ENCODE measurements around the gene ZFAND2B. TPM values are rescaled to one million over a fixed set of nuclear protein-coding genes. Genes with fewer than 3 reads are reported as not detected.
"Not testable (repeated sequence)": the region's sequence is repeated elsewhere in the genome, so short reads cannot be mapped to it uniquely, and the experiment has no call there.

Gene ZFAND2B
- total RNA-seq, 1 donor from 2014 or later = 41.1 TPM

GRCh38 chr2:219175928-219176817 lies 30.4 kb upstream of the ZFAND2B start:
- ATAC-seq = peak; percentile 32

DNA sequence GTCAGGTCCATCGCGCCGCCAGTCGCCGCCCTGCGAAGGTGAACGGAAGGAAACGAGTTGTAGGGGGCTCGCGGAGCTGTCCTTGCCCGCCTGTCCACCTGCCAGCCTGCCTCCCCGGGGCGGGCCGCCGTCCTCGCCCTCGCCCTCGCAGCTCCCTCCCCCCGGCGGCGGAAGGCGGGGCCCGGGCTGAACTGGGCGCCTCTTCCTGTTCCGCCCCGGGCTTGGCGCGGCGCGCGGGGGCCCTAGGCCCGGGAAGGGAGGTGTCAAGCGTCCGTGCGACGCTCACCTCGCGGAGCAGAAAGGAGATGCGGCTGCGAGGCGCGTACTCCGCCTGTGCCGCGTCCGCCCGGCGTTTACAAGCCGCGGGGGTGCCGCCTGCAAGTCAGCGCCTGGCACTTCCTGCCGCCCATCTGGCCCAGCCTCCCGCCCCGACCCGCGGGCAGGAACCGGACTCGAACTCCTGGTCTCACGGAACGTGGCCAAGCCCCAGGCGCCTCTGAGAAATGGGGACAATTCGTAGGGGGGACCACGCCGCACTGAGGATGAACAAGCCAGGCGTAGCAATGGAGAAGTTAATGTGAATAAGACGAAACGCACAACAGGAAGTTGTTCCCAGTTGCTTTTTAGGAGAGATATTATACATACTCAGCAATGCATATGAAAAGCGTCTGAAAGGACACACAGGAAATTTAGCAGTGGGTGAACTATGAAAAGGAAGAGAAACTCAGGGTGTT lies 29.6 kb upstream of the ZFAND2B start, which contains the start of gene CNPPD1:
CNPPD1 (minus strand) TSS at position 108 of the 734 bp plus-strand sequence; CDS start at position 11, 97 bp downstream.
- ATAC-seq = peak; percentile 87

DNA sequence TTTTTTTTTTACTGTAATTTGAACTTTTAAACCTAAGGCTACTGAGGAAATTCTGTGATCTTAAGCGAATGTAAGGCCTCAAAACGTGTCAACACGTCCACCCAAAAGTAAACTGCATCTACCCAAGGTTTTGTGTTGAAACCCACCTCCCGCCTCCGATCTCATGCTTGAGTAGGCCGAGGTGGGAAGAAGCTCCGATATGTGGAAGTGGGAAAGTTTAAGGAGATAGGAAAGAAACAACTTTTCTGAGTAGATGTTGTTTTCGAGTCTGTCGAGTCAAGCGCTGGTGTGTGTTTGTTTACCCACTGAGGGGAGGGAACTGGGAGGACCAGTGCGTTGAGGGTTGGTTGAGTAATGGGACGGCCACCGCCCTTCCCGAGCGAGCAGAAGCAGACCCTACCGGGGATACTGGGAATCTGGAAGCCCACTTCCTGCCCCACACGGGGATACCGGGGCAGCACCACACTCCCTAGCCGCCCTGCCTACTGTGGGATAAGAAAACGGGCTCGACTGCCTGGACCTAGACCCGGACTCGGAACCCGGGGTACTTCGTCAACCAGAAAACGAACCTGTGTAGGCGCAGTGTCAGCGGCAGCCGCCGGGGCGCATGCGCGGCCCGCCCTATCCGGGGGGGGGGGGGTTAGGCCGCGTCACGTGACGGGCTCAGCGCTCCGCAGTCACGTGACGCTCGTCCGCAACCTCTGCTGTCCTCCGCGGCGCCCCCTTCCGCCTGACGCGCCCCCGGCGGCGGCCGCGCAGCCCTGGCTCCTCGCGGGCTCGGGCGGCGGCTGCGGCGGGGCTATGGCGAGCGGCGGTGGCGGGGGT lies 28.8 kb upstream of the ZFAND2B start, which contains the start of gene RETREG2:
RETREG2 (plus strand) TSS at position 724 of the 825 bp plus-strand sequence; CDS start at position 802, 78 bp downstream.
- peak; percentile 86 for ATAC-seq

DNA sequence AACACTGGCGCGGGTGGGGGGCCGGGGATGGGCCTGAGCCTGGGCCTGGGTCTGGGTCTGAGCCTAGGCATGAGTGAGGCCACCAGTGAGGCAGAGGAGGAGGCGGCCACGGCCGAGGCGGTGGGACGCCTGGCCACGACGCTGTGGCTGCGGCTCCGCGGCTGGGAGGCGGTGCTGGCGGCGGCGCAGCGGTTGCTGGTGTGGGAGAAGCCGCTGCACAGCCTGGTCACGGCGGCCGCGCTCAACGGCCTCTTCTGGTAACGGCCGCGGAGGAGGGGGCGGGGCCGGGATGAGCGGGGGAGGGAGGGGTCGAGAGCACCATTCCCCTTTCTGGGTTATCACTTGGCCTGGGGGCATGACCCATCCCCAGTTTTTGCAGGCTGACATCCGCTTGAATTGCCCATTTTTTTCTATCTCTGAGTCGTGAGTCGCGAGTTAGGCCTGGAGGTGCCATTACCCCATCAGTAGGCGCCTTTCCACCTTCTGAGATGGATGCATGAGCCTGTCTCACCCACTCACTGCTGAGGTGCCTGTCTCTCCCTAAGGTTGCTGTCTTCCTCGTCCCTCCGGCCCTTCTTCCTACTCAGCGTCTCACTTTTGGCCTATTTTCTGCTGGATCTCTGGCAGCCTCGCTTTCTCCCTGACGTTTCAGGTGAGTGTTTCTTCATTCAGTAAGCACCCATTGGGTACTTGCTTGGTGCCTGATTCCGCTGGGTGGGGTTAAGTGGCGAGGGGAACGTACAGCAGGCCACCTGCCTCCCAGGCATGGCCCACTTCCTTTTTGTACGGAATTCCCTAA lies 28.0 kb upstream of the ZFAND2B start:
- peak; percentile 11 for ATAC-seq

- ATAC-seq = no peak
Measured at GRCh38 chr2:219179601-219180465, 26.7 kb upstream of the ZFAND2B start.

GRCh38 chr2:219180961-219181360 lies 25.6 kb upstream of the ZFAND2B start:
- no peak for ATAC-seq

DNA sequence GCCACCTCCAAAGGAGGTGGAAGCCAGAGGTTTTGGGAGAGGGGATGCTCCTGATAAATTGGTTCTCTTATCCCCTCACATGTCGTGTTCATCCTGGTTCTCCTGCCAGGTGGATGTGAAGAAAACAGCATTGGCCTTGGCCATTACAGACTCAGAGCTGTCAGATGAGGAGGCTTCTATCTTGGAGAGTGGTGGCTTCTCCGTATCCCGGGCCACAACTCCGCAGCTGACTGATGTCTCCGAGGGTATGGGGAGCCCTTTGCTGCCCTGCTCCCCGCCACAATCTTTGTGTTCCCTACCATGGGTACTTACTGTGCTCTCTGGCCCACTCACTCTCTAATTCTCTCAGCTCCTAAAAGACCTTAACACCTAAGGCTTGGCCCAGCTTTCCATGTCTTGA lies 25.1 kb upstream of the ZFAND2B start:
- no peak for ATAC-seq

- no peak for ATAC-seq
Measured at GRCh38 chr2:219182331-219183150, 24.0 kb upstream of the ZFAND2B start.

DNA sequence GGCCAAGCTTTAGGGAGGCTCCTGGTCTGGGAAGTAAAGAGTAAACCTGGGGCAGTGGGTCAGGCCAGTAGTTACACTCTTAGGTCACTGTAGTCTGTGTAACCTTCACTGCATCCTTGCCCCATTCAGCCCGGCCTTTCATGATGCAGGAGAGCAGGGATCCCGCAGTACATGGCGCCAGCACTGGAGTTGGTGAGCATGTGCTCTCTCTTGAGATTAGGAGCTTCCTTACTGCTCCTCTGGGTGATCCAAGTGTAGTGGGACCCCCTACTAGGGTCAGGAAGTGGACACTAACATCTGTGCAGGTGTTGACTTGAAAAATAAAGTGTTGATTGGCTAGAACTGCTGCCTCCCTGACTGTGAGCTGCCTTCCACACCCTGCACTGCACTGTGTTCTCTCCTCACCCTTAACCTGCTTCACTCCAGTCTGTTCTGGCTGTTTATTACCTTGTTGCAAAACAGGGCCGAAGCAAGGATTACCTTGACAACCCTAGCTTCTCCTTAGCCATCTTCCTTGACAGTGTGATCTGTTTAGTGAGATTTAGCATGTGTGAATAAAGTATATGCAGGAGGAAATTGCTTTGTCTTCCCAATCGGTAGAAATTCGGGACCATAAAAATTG lies 23.3 kb upstream of the ZFAND2B start:
- ATAC-seq = no peak

GRCh38 chr2:219184121-219184520 lies 22.5 kb upstream of the ZFAND2B start:
- ATAC-seq = no peak

DNA sequence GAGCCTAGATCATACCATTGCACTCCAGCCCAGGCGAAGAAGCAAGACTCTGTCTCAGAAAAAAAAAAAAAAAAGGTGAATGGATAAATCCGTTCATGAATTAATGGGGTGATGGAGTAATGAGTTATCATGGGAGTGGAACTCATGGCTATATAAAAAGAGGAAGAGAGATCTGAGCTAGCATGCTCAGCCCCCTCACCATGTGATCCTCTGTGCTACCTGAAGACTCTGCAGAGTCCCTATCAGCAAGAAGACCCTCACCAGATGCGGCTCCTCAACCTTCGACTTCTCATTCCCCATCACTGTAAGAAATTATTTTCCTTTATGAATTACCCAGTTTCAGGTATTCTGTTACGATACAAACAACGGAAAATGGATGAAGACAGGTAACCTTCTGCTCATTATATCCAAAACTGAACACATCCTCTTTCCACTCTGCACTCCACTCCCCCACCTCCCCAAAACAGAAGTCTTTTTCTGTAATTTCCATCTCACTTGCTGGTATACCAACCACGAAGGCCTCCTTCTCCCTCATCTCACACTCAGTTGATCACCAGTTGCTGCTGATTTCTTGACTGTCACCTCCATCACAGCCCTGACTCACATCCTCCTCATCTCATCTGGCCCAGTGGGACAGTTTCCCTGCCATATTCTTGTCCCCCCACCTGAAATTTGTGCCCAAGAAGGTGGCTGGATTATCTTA lies 19.7 kb upstream of the ZFAND2B start:
- no peak for ATAC-seq

DNA sequence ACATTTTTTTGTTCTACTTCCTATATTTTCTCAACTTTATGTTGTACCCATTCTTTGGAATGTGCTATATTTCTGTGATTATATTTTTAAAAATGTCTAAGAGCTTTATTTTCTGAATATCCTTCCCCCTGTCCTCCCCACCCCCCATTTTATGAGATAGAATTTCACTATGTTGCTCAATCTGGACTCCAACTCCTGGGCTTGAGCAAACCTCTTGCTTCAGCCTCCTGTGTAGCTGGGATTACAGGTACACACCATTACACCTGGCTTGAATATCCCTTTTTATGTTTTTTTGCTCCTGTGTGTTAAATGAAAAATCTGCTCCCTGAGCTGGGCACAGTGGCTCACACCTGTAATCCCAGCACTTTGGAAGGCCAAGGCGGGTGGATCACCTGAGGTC lies 9.2 kb upstream of the ZFAND2B start:
- ATAC-seq = no peak

GRCh38 chr2:219198974-219199373 lies 7.6 kb upstream of the ZFAND2B start:
- no peak for ATAC-seq

GRCh38 chr2:219199470-219200211 lies 6.9 kb upstream of the ZFAND2B start:
- ATAC-seq = no peak

GRCh38 chr2:219200502-219201326 lies 5.9 kb upstream of the ZFAND2B start:
- not testable (repeated sequence) for ATAC-seq

DNA sequence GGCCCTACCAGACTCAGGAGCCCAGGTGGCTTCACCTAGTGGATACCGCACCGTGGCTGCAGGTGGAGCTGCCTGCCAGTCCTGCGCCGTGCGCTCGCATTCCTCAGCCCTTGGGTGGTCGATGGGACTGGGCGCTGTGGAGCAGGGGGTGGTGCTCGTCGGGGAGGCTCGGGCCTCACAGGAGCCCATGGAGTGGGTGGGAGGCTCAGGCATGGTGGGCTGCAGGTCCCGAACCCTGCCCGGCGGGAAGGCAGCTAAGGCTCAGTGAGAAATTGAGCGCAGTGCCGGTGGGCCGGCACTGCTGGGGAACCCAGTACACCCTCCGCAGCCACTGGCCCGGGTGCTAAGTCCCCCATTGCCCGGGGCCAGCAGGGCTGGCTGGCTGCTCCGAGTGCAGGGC lies 5.3 kb upstream of the ZFAND2B start:
- ATAC-seq = not testable (repeated sequence)

Data from esophagus mucosa (tissue), 1 donor.